GM18873 (cell line): Measurements from ENCODE around the gene UBA3.
A peak's percentile ranks its signal among the peaks of the same experiment; 100 is the strongest.

Experiments
- ATAC-seq: cut with Tn5 transposase; IDR thresholded peaks from one replicate; pipeline ENCODE4 v1.9.1; 2021; ENCODE audit warnings: mild to moderate bottlenecking, moderate library complexity, moderate number of reproducible peaks; ENCODE audit not compliant: unreplicated experiment, low FRiP score

Gene UBA3

GRCh38 chr3:69014022-69014580, 66.1 kb downstream of the UBA3 start:
- no peak for ATAC-seq

- ATAC-seq: peak; percentile 83
These were observed 66.7 kb downstream of the UBA3 start, which contains the start of gene EOGT for GRCh38 chr3:69013253-69014021. Gene EOGT (minus strand): TSS chr3:69013684. CDS start chr3:69009846, 3,838 bp downstream.

- ATAC-seq: peak; percentile 22
These were observed 67.3 kb downstream of the UBA3 start for GRCh38 chr3:69012800-69013252.

GRCh38 chr3:69012100-69012799, 67.9 kb downstream of the UBA3 start:
- no peak for ATAC-seq

GRCh38 chr3:69011096-69011730, 69.0 kb downstream of the UBA3 start:
- ATAC-seq: no peak

GRCh38 chr3:69009559-69010410, 70.4 kb downstream of the UBA3 start:
- no peak for ATAC-seq

GRCh38 chr3:69008980-69009379, 71.2 kb downstream of the UBA3 start:
- ATAC-seq: no peak

- ATAC-seq: no peak
These were observed 74.2 kb downstream of the UBA3 start for GRCh38 chr3:69005791-69006482.

- ATAC-seq: no peak
These were observed 74.9 kb downstream of the UBA3 start for GRCh38 chr3:69005071-69005790.
